DMS79 treated with DMSO at 0.1 percent for 48 hours (cell line): ENCODE measurements around the gene DDX51.
A peak's percentile ranks its signal among the peaks of the same experiment; 100 is the strongest.

ENCODE experiments used
- DNase-seq: peaks from one replicate; lab custom pipeline; 2025; lab: John Stamatoyannopoulos, UW

DDX51 gene

DNA sequence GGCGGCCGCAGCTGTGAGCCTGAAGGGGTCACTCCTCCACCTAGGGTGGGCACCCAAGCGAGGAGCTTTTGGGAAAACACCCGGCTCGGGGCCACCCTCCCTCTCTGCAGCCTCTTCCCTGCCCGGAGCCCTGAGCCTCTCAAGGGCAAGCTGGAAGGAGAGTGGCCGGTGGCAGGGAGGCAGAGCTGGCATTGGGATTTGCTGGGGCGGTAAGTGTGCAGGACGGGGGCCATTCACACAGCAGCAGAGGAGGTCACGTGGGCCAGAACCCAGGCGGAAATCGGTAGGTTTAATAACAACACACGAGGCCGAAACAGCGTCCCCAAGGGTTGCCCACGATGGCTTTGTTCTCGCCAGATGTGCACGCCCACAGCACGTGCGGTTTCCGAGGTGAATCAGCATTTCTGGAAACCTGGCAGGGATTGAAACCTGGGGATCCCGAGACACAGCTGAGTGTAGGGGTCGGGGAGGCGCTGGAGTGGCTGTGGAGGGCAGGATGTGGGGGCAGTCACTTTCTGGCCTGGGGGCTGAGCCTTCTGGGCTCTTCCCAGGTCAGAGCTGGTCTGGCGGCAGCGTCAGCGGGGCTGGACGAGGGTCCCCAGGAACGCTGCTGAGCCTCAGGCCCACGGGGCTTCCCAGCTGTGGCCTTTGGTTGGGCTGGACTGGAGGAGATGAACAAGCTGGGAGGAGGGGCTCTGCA, 23.6 kb upstream of the DDX51 start:
- DNase-seq, result no peak

DNA sequence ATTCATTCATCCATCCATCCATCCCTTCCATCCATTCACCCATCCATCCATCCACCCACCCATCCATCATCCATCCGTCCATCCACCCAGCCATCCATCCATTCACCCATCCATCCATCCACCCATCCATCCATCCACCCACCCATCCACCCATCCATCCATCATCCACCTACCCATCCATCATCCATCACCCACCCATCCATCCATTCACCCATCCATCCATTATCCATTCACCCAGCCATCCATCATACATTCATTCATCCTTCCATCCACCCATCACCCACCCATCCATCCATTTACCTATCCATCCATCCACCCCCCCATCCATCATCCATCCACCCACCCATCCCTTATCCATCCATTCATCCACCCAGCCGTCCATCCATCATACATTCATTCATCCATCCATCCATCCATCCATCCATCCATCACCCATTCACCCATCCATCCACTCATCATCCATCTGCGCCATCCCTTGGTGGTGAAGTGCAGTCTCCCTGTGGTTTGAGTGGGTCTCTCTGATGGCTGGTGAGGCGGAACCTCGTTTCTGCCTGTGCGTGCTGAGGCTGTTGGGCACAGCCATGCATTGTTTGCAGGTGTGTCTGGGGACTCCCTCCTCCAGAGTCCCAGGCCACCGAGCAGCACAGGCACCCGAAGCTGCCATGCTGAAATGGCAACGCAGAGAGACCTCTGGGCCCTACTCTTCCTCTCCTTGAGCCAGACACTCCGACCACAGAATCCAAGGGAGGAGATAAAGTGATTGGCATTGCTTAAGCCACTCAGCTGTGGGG, 22.9 kb upstream of the DDX51 start:
- no peak for DNase-seq

DNA sequence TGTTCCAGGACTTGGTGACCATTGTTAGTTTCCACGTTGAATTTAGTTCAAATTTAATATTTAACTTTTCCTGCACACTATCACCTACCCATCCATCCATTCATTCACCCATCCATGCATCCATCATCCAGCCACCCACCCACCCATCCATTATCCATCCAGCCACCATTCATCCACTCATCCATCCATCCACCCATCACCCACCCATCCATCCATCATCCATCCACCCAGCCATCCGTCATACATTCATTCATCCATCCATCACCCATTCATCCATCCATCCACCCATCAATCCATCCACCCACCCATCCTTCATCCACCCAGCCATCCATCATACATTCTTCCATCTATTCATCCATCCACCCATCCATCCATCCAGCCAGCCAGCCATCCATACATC, 22.0 kb upstream of the DDX51 start:
- DNase-seq, result no peak

DNA sequence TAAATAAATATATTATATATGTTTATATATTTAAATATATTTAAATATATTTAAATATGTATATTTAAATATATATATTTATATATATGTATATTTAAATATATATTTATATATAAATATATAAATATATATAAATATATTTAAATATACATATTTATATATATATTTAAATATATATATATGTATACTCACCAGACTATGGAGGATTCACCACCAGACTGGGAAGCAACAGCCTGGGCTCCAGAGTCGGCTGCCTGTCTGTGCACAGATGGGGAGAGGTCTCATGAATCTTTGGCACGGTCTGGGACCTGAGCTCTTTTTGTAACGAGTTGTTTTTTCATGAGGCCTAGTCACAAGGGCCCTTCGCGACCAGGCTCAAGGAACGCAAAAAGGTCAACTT, 21.5 kb upstream of the DDX51 start:
- DNase-seq, result no peak

DNA sequence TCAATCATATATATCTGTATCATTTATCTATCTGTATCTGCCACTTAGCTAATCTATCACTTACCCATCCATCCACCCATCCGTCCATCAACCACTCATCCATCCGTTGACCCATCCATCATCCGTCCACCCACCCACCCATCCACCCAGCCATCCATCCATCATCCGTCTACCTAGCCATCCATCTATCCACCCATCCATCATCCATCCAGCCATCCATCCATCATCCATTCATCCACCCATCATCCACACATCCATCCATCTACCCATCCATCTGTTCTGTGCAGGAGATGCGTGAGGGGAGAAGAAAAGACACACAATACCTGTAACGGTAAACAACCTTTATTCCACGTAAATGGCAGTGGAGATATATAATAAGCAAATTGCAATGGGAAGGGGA, 20.3 kb upstream of the DDX51 start:
- no peak for DNase-seq

DNA sequence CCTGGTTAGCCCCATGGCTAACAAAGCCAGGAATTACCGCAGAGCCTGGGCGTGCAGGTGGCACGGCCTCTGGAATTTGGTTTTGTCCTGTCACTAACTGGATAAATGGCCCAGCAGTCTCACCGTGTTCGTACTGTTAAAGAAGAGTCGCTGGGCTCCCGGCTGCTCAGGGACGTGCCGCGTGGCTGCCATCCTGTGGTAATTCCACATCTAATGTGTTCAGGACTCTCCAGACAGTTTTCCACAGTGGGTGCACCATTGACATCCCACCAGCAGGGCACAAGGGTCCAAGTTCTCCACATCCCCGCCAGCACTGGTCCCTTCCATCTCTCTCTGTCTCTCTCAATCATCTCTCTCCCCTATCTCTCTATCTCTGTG, 19.8 kb upstream of the DDX51 start:
- DNase-seq, result no peak

DNA sequence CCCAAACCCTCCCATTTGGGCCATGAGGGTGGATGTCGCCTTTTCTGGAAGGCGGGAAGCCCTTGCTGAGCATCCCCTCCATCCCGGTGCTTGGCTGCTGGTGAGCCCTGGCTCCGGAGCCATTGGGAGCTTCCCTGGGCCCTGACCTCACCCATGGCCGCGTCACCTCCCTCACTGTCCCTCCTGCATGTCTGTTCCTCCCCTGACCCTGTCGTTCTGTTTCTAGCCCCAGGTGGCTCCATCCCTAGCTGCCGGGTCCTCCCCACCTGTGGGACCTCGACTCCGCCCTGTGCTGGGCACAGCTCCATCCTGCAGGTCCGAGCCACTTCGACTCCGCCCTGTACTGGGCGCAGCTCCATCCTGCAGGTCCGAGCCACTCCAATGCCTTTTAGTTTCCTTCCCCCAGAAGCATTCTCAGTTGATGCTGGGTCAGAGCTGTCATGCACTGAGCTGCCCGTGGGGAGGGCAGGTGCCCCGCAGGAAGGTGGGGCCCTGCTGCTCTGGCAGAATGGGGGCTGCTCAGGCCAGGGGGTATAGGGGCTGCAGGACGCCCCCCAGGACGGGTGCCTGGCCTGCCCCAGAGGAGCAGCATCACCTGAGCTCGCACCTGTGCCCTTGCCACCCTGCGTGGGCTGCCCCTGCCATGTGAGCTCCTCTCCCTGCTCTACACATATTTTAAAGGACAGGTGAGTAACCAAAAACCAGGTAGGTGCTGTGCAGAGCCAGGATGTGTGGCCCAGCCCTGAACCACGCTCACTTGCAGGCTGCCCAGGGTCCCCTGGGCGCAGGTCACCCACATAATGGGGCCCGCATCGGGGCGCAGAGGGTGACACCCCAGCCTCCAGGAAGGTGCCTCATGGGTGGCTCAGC, 19.2 kb upstream of the DDX51 start:
- peak; percentile 45 for DNase-seq

DNA sequence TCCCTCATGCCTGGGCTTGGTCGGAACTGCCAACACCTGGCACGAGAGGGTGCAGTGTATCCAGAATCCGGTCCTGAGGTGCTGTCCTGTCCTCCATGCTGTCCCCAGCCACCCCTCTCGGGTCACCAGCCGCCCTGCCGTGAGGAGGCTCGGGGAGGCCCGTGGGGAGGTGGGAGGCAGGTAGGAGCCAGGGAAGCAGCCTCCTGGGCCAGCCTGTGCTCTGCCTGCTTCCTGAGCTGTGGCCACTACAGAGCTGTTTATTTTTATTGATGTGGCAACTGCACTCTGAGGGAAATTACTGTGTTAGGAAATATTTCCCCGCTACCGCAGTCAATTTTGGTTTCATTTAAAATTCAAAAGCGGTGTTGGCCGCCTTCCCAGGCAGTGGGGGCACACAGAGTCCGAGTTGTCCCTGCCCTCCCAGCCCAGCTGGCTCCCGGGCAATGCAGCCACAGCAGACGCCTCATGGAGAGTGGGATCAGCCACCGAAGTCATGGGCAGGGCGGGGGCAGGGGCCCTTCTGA, 18.5 kb upstream of the DDX51 start:
- peak; percentile 59 for DNase-seq

DNA sequence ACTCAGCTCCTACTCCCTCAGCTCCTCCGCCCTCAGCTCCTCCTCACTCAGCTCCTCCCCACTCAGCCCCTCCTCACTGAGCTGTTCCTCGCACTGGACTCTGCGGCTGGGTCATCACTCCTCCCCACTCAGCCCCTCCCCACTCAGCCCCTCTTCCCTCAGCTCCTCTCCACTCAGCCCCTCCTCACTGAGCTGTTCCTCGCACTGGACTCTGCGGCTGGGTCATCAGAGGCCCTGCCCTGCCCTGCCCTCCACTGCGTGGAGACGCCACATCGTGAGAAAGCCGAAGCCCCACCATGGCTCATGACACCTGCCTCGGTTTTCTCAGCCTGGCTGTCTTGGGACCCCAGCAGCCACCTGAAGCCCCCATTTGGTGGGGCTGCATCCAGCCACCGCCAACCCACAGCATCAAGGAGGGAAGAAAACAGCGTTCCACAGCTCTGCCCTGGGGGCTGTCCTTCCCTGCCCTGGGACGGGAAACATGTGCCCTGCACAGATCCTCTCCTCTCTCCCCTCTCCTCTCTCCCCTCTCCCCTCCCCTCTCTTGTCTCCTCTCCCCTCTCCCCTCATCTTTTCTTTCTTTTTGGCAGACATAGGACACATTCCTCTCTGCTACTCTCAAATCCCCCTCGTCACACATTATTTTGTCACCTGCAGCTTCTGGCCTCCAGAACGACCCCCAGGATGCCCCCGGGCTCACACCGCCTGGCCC, 17.8 kb upstream of the DDX51 start:
- DNase-seq, result no peak

DNA sequence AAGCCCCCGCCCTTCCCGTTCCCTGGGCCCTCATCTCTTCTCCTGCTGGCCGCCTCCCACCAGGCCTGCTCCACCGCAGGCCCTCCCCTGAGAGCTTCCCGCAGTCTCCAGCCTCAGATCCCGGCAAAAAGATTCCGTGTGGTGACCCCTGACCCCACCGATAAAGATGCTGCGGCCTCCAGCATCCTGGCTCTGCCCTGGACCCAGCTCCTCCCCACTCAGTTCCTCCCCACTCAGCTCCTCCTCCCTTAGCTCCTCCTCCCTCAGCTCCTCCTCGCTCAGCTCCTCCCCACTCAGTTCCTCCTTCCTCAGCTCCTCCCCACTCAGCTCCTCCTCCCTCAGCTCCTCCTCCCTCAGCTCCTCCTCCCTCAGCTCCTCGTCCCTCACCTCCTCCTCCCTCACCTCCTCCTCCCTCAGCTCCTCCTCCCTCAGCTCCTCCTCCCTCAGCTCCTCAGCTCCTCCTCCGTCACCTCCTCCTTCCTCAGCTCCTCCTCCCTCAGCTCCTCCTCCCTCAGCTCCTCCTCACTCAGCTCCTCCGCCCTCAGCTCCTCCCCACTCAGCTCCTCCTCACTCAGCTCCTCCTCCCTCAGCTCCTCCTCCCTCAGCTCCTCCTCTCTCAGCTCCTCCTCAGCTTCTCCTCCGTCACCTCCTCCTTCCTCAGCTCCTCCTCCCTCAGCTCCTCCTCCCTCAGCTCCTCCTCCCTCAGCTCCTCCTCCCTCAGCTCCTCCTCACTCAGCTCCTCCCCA, 17.1 kb upstream of the DDX51 start:
- no peak for DNase-seq

DNA sequence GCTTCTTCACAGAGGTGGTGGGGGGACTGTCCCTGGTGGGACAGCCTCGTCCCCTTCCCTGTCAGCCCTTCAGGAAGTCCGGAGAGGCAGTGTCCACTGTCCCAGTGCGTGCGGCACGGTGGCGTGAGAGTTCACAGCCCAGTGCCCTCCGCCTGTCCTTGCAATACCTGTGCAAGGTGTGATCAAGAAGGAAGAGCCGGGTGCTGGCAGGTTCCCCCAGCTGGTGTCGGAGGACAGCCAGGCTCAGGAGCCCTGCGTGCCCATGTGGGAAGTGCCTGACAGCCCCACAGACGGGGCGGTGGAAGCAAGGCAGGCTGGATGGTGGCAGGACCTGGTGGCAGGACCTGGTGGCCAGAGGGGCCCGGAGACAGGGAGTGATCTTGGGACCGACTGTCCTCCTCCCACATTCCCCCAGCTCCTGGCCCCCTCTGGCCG, 16.5 kb upstream of the DDX51 start:
- no peak for DNase-seq

DNA sequence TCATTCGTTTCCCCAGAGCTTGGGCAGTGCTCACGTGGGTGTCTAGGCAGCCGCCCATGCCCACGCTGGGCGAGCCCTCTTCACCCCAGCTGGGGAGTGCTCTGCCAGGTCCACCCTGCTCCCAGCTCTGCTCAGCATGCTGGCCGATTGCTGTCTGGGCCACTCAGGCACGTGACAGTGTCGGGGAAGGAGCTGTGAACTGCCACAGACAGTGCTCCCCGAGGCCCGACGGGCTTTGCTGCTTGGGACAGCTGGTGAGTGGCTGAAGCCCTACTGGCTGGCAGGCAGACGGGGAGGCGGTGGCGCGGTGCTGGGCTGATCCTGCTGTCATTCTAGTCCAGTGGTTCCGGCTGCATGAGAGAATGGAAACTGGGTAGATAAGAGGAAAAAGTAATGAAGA, 15.9 kb upstream of the DDX51 start:
- DNase-seq, result no peak

DNA sequence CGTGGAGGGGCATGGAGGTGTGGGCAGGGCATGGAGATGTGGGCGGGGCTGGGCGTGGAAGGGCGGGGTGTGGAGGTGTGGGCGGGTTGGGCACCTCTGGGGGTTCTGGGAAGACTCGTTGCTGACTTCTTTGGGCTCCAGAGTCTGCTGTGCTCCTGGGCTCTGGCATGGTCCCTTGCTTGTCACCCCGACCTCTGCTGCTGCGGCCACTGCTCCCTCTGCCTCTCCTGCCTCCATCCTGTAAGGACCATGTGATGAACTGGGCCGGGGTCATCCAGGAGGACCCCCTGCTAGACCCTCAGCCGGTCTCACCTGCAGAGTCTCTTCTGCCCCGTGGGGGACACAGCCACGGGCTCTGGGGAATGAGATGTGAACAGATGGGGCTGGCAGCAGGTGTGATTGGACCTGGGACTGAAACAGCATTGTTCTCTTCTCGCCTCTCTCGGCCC, 15.5 kb upstream of the DDX51 start:
- no peak for DNase-seq

DNA sequence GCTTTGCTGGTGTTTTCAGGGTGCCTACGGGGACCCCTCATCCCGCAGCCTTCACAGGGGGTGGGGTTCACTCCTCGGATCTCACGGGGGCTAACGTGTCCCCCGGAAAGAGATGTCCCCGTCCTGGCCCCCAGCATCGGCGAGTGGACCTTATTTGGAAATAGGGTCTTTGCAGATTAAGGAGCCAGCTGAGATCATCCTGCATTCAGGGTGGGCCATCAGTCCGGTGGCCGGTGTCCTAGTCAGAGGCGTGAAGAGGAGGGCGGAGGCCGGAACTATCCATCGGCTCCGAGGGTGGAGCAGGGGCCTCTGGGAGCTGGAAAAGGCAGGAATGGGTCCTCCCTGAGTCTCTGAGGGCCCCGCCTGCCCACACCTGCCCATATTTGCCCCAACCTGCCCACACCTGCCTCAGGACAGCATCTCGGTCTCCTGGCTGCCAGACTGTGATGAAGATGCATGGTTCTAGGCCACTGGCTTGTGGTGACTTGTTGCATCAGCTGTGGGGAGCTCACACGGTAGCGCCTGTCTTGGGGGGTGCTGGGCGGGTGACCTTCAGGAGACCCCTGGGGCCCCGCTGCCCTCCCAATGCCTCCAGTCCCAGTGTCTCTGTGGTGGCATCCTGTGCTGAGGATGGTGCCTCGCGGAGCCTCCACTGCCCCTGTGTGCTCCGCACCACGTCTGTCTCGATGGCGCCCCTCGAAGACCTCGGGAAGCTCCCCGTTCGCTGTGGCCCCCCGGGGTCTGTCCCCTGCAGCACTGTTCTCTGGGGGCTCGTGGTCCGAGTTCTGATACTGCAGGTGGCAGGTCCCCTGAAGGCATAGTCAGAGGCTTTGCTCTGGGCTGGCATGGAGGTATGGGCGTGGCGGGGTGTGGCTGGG, 14.8 kb upstream of the DDX51 start:
- DNase-seq, result no peak

DNA sequence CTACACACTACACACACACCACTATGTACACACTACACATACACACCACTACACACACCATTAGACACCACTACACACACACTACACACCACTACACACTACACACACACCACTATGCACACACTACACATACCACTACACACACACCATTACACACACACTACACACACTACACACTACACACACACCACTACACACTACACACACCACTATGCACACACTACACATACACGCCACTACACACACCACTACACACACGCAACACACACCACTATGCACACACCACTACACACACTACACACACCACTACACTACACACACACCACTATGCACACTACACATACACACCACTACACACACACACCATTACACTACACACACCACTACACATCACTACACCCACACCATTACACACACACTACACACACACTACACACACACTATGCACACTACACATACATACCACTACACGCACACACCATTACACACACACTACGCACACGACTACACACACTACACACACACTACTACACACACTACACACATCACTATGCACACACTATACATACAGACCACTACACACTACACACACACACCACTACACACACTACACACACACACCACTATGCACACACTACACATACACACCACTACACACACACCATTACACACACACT, 13.8 kb upstream of the DDX51 start:
- DNase-seq, result no peak

DNA sequence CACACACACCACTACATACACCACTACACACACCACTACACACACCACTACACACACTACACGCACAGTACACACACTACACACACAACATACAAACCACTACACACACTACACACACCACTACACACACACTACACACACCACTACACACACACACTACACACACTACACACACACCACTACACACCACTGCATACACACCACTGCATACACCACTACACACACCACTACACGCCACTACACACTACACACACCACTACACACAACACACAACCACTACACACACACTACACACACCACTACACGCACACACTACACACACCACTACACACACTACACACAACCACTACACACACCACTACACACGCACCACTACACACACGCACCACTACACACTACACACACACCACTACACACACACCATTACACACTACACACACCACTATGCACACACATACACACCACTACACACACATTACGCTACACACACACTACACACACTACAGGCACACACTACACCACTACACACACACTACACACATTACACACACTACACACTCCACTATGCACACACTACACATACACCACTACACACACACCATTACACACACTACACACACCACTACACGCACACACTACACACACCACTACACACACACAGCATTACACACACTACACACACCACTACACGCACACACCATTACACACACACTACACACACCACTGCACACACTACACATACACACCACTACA, 12.6 kb upstream of the DDX51 start:
- DNase-seq, result no peak

DNA sequence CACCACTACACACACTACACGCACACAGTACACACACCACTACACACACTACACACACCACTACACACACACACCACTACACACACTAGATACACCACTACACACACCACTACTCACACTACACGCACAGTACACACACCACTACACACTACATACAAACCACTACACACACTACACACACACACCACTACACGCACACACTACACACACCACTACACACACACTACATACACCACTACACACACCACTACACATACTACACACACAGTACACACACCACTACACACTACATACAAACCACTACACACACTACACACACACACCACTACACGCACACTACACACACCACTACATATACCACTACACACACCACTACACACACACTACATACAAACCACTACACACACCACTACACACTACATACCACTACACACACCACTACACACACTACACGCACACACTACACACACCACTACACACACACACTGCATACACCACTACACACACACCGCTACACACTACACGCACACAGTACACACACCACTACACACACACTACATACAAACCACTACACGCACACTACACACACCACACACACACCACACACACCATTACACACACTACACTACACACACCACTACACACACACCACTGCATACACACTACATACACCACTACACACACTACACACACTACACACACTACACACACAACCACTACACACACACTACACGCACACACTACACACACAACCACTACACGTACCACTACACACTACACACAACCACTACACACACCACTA, 11.9 kb upstream of the DDX51 start:
- no peak for DNase-seq
